ENCODE measurements around the gene NCAM2. TPM values are rescaled to one million over a fixed set of nuclear protein-coding genes. Genes with fewer than 3 reads are reported as not detected.

Gene NCAM2
- polyA plus RNA-seq, 1 donor from 2014 or later = 9.8 TPM

DNA sequence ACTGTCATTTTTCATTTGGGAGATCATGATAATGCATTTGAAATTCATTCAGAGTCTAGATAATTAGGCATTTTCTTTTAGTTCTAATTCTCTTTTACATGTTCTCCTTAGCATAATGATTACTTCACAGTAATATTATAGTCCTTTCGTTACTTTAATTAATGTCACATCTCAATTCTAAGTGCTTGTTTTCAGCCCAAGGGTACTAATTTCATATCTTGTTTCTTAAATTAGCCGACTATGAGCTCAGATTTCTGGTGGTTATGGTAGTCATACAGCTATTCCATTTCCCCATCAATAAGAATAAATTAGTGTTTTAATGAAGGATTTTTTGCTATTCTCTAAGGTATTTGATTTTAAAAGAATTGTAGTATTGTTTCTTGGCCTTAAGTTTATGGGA, 120.9 kb downstream of the NCAM2 start:
- TF ChIP-seq EZH2 (IDR thresholded peaks at IDR 0.05; ENCODE audit: borderline replicate concordance, insufficient read depth, low read length, poor library complexity, severe bottlenecking) (no peak), MXI1 (conservative IDR thresholded peaks at IDR 0.05; ENCODE audit: poor library complexity, severe bottlenecking) (no peak), SMC3 (conservative IDR thresholded peaks at IDR 0.05; ENCODE audit: poor library complexity) (no peak)
- H3K4me3 ChIP-seq (ENCODE audit: low read length) = no peak overlapping the region
- no peak overlapping the region for H3K27ac ChIP-seq (ENCODE audit: low read length)

DNA sequence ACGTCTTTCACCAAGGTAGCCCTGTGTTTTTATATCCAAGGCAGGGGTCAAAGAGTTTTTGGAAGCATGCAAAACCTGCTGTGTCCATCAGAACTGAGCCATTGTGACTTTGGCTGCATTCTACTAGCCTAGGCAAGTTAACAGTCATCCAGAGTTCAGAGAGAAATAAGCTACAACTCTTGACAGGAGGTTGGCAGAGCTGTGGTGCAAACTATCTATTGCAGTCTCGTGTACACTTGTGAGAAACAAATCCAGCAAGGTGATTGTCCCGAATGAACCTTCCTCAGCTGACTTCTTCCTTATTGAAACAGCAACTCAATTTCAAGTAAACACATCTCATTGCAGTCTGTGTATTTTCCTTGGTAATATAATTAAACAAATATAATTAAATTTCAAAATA, 124.5 kb downstream of the NCAM2 start:
- no peak overlapping the region for H3K27ac ChIP-seq (ENCODE audit: low read length)
- H4K20me1 ChIP-seq (ENCODE audit: insufficient read depth) = no peaks in the 10 kb centered on the region
- H3F3A ChIP-seq (ENCODE audit: insufficient read depth, low read length, poor library complexity, severe bottlenecking) = no peaks in the 10 kb centered on the region
- no peaks in the 10 kb centered on the region for H3K36me3 ChIP-seq (ENCODE audit: insufficient read depth, low read length)
- no peaks in the 10 kb centered on the region for H3K79me2 ChIP-seq (replicated peaks; ENCODE audit: insufficient read depth, low read length)
- no peaks in the 10 kb centered on the region for H3K27me3 ChIP-seq (ENCODE audit: insufficient read depth, low read depth, low read length)
- no peak overlapping the region for H3K4me2 ChIP-seq (ENCODE audit: low read length)
- H3K9me3 ChIP-seq (ENCODE audit: low read length) = no peaks in the 10 kb centered on the region
- no peak overlapping the region for H3K9ac ChIP-seq (ENCODE audit: low read length)
- H3K4me3 ChIP-seq (ENCODE audit: low read length) = no peak overlapping the region
- H3K9me2 ChIP-seq (ENCODE audit: insufficient read depth, low read length) = no peaks in the 10 kb centered on the region
- H2AFZ ChIP-seq (ENCODE audit: low read depth, low read length) = no peak overlapping the region
- TF ChIP-seq POLR2AphosphoS5 (IDR thresholded peaks at IDR 0.05) (no peak), SMC3 (conservative IDR thresholded peaks at IDR 0.05; ENCODE audit: poor library complexity) (no peak), EP300 (conservative IDR thresholded peaks at IDR 0.05; ENCODE audit: poor library complexity, severe bottlenecking) (no peak)
- TF ChIP-seq, protein P1, sequence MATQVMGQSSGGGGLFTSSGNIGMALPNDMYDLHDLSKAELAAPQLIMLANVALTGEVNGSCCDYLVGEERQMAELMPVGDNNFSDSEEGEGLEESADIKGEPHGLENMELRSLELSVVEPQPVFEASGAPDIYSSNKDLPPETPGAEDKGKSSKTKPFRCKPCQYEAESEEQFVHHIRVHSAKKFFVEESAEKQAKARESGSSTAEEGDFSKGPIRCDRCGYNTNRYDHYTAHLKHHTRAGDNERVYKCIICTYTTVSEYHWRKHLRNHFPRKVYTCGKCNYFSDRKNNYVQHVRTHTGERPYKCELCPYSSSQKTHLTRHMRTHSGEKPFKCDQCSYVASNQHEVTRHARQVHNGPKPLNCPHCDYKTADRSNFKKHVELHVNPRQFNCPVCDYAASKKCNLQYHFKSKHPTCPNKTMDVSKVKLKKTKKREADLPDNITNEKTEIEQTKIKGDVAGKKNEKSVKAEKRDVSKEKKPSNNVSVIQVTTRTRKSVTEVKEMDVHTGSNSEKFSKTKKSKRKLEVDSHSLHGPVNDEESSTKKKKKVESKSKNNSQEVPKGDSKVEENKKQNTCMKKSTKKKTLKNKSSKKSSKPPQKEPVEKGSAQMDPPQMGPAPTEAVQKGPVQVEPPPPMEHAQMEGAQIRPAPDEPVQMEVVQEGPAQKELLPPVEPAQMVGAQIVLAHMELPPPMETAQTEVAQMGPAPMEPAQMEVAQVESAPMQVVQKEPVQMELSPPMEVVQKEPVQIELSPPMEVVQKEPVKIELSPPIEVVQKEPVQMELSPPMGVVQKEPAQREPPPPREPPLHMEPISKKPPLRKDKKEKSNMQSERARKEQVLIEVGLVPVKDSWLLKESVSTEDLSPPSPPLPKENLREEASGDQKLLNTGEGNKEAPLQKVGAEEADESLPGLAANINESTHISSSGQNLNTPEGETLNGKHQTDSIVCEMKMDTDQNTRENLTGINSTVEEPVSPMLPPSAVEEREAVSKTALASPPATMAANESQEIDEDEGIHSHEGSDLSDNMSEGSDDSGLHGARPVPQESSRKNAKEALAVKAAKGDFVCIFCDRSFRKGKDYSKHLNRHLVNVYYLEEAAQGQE (IDR thresholded peaks at IDR 0.05; ENCODE audit: borderline replicate concordance) = no peak
- TF ChIP-seq, protein P2, sequence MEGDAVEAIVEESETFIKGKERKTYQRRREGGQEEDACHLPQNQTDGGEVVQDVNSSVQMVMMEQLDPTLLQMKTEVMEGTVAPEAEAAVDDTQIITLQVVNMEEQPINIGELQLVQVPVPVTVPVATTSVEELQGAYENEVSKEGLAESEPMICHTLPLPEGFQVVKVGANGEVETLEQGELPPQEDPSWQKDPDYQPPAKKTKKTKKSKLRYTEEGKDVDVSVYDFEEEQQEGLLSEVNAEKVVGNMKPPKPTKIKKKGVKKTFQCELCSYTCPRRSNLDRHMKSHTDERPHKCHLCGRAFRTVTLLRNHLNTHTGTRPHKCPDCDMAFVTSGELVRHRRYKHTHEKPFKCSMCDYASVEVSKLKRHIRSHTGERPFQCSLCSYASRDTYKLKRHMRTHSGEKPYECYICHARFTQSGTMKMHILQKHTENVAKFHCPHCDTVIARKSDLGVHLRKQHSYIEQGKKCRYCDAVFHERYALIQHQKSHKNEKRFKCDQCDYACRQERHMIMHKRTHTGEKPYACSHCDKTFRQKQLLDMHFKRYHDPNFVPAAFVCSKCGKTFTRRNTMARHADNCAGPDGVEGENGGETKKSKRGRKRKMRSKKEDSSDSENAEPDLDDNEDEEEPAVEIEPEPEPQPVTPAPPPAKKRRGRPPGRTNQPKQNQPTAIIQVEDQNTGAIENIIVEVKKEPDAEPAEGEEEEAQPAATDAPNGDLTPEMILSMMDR (IDR thresholded peaks at IDR 0.05; ENCODE audit: poor library complexity, severe bottlenecking) = no peak

More for the DNA sequence above, 120.9 kb downstream of the NCAM2 start:
- H3K9ac ChIP-seq (ENCODE audit: low read length) = no peak overlapping the region
- H3K4me2 ChIP-seq (ENCODE audit: low read length) = no peak overlapping the region
- H3K36me3 ChIP-seq (ENCODE audit: insufficient read depth, low read length) = no peaks in the 10 kb centered on the region
- no peaks in the 10 kb centered on the region for H3K79me2 ChIP-seq (replicated peaks; ENCODE audit: insufficient read depth, low read length)
- no peaks in the 10 kb centered on the region for H3K9me2 ChIP-seq (ENCODE audit: insufficient read depth, low read length)
- no peaks in the 10 kb centered on the region for H3K27me3 ChIP-seq (ENCODE audit: insufficient read depth, low read depth, low read length)
- no peak overlapping the region for H2AFZ ChIP-seq (ENCODE audit: low read depth, low read length)
- no peaks in the 10 kb centered on the region for H3K9me3 ChIP-seq (ENCODE audit: low read length)
- no peaks in the 10 kb centered on the region for H4K20me1 ChIP-seq (ENCODE audit: insufficient read depth)
- H3F3A ChIP-seq (ENCODE audit: insufficient read depth, low read length, poor library complexity, severe bottlenecking) = no peaks in the 10 kb centered on the region

DNA sequence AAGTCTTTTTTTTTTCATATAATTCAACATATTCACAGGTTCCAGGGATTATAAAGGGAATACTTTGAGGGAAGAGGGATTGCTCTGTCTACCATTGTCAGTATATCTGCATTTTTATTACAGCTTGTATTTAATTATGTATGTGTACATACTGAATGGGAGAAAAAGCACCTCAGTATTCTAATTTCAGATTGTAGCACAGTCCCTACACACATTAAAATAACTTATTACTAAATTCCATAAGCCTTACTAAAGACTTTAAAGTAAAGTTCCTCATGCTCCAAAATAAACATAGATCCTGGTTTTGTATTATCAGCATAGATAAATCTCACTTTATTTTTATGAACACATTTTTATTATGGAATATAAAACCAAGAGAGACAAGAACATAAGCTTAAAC, 134.2 kb downstream of the NCAM2 start:
- Histone ChIP-seq H3K36me3 (ENCODE audit: insufficient read depth, low read length) (no peaks in the 10 kb centered on the region), H3K9me2 (ENCODE audit: insufficient read depth, low read length) (no peaks in the 10 kb centered on the region), H3K27ac (ENCODE audit: low read length) (no peak overlapping the region), H4K20me1 (ENCODE audit: insufficient read depth) (no peaks in the 10 kb centered on the region), H3K79me2 (replicated peaks; ENCODE audit: insufficient read depth, low read length) (no peaks in the 10 kb centered on the region), H3K9me3 (ENCODE audit: low read length) (no peaks in the 10 kb centered on the region), H3K9ac (ENCODE audit: low read length) (no peak overlapping the region), H3F3A (ENCODE audit: insufficient read depth, low read length, poor library complexity, severe bottlenecking) (no peaks in the 10 kb centered on the region), H3K27me3 (ENCODE audit: insufficient read depth, low read depth, low read length) (no peaks in the 10 kb centered on the region), H3K4me3 (ENCODE audit: low read length) (no peak overlapping the region), H2AFZ (ENCODE audit: low read depth, low read length) (no peak overlapping the region), H3K4me2 (ENCODE audit: low read length) (no peak overlapping the region)
- TF ChIP-seq, protein P2 (IDR thresholded peaks at IDR 0.05; ENCODE audit: poor library complexity, severe bottlenecking) = no peak
